GM15510 (cell line): ENCODE data around the gene SOS1.
A peak's percentile ranks its signal among the peaks of the same experiment; 100 is the strongest.

Experiments
- POLR2A ChIP-seq: IDR thresholded peaks from 3 replicates; pipeline ENCODE4 v1.6.1; 2011; ENCODE audit warnings: borderline replicate concordance; ENCODE audit not compliant: insufficient read length; ENCODE audit errors: extremely low read depth

SOS1 gene

GRCh38 chr2:39120771-39121522, at the start of gene SOS1:
TSS of gene SOS1 (minus strand) at chr2:39121051. CDS start at chr2:39120422, 629 bp downstream.
- peak; percentile 87 for TF ChIP-seq POLR2A

GRCh38 chr2:39164089-39164488, 43.2 kb upstream of the SOS1 start:
- no peak for TF ChIP-seq POLR2A

GRCh38 chr2:39160982-39161381, 40.1 kb upstream of the SOS1 start:
- TF ChIP-seq POLR2A: no peak

GRCh38 chr2:39159283-39159682, 38.4 kb upstream of the SOS1 start:
- TF ChIP-seq POLR2A: no peak

GRCh38 chr2:39158351-39158750, 37.5 kb upstream of the SOS1 start:
- TF ChIP-seq POLR2A: no peak

- no peak for TF ChIP-seq POLR2A
Observed at GRCh38 chr2:39156846-39157245, 36.0 kb upstream of the SOS1 start.

GRCh38 chr2:39156107-39156506, 35.3 kb upstream of the SOS1 start:
- TF ChIP-seq POLR2A: no peak

GRCh38 chr2:39154944-39155343, 34.1 kb upstream of the SOS1 start:
- TF ChIP-seq POLR2A: no peak

GRCh38 chr2:39153312-39153711, 32.5 kb upstream of the SOS1 start:
- no peak for TF ChIP-seq POLR2A

- no peak for TF ChIP-seq POLR2A
Observed at GRCh38 chr2:39152504-39152903, 31.7 kb upstream of the SOS1 start.

- TF ChIP-seq POLR2A: no peak
Observed at GRCh38 chr2:39150890-39151497, 30.1 kb upstream of the SOS1 start.

- TF ChIP-seq POLR2A: no peak
Observed at GRCh38 chr2:39150102-39150562, 29.3 kb upstream of the SOS1 start.

- TF ChIP-seq POLR2A: no peak
Observed at GRCh38 chr2:39146630-39147029, 25.8 kb upstream of the SOS1 start.

- no peak for TF ChIP-seq POLR2A
Observed at GRCh38 chr2:39145906-39146421, 25.1 kb upstream of the SOS1 start.

GRCh38 chr2:39144416-39144815, 23.6 kb upstream of the SOS1 start:
- no peak for TF ChIP-seq POLR2A

GRCh38 chr2:39142904-39143605, 22.2 kb upstream of the SOS1 start:
- TF ChIP-seq POLR2A: no peak
